ENCODE results near the gene CCDC148.

CCDC148 gene

DNA sequence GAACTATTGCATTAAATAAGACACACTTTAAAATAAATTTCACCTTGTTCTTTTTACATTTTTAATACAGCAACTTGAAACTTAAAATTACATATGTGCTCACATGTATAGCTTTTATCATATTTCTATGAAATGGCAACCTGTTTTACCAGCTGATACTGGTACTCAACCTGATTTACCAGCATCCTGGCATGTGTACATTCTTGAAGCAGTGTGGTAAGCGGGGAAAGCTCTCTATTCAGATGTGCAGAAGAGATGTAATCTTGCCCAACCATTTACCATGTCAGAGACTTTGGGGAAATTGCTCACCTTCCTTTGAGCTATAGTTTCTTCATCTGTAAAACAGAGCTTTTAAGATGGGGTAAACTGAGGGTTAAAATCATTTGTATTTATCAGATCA is 133.2 kb downstream of the CCDC148 start:
- no peak for TF ChIP-seq CTCF (IDR thresholded peaks at IDR 0.05; ENCODE audit: low read depth, low read length)
- Histone ChIP-seq H3K4me3 (ENCODE audit: low read depth, low read length) (no peak overlapping the region), H3K4me1 (no peaks in the 10 kb centered on the region), H3K9me3 (no peaks in the 10 kb centered on the region), H3K36me3 (no peaks in the 10 kb centered on the region), H3K27me3 (no peaks in the 10 kb centered on the region)
- no peak for DNase-seq

GRCh38 chr2:158321264-158321663 is 135.3 kb downstream of the CCDC148 start:
- no peak for TF ChIP-seq CTCF (IDR thresholded peaks at IDR 0.05; ENCODE audit: low read depth, low read length)
- Histone ChIP-seq H3K4me3 (ENCODE audit: low read depth, low read length) (no peak overlapping the region), H3K9me3 (no peaks in the 10 kb centered on the region), H3K27me3 (no peaks in the 10 kb centered on the region), H3K36me3 (no peaks in the 10 kb centered on the region), H3K4me1 (no peaks in the 10 kb centered on the region)
- no peak for DNase-seq

GRCh38 chr2:158319269-158319668 is 137.3 kb downstream of the CCDC148 start:
- no peak overlapping the region for H3K4me3 ChIP-seq (ENCODE audit: low read depth, low read length)
- no peaks in the 10 kb centered on the region for H3K27me3 ChIP-seq
- no peaks in the 10 kb centered on the region for H3K36me3 ChIP-seq
- no peaks in the 10 kb centered on the region for H3K4me1 ChIP-seq
- DNase-seq = no peak
- no peak for TF ChIP-seq CTCF (IDR thresholded peaks at IDR 0.05; ENCODE audit: low read depth, low read length)
- H3K9me3 ChIP-seq = no peaks in the 10 kb centered on the region

DNA sequence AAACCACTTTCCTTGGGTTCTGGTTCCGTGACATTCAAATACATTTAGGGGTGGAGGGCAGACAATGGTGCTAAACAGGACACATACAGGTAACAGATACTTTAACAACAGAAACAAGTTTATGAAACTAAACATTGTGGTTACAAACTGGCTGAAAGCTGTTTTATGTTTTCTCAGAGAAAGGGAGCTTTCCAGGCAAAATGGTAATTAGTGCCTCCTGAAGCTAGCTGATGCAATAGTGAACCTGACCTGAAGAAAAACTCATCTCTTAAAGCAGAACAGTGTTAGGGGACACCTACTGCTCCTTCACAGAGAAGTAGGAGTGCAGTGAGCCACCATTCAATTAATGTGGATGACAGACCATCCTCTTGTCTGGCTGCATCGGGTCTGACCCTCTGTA is 138.9 kb downstream of the CCDC148 start:
- Histone ChIP-seq H3K36me3 (no peaks in the 10 kb centered on the region), H3K27me3 (no peaks in the 10 kb centered on the region), H3K4me3 (ENCODE audit: low read depth, low read length) (no peak overlapping the region), H3K4me1 (no peaks in the 10 kb centered on the region), H3K9me3 (no peaks in the 10 kb centered on the region)
- TF ChIP-seq CTCF (IDR thresholded peaks at IDR 0.05; ENCODE audit: low read depth, low read length) = no peak
- DNase-seq = no peak

- no peaks in the 10 kb centered on the region for H3K9me3 ChIP-seq
- DNase-seq = no peak
- H3K27me3 ChIP-seq = no peaks in the 10 kb centered on the region
- TF ChIP-seq CTCF (IDR thresholded peaks at IDR 0.05; ENCODE audit: low read depth, low read length) = no peak
- no peak overlapping the region for H3K4me3 ChIP-seq (ENCODE audit: low read depth, low read length)
- no peaks in the 10 kb centered on the region for H3K36me3 ChIP-seq
- no peaks in the 10 kb centered on the region for H3K4me1 ChIP-seq
Observed at GRCh38 chr2:158315803-158316414, 140.6 kb downstream of the CCDC148 start.

DNA sequence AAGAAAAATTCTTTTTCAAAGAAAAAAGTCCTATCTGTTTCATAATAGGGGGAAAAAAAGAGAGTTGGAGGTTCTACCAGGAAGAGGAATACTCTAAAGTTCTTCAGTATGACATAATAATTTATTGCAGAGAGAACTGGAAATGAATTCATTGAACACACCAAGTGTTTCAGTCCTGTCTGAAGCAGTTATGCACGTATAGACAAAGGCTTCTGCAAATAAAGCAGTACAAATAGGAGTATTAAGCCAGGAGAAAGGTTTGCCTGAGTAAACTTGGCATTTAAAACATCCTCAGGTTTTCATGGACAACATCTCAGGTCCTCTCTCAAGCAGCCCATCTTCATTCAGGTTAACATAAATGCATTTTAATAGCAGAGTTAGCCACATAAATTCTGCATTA is 141.6 kb downstream of the CCDC148 start:
- H3K9me3 ChIP-seq = no peaks in the 10 kb centered on the region
- no peak for TF ChIP-seq CTCF (IDR thresholded peaks at IDR 0.05; ENCODE audit: low read depth, low read length)
- H3K4me3 ChIP-seq (ENCODE audit: low read depth, low read length) = no peak overlapping the region
- H3K27me3 ChIP-seq = no peaks in the 10 kb centered on the region
- no peaks in the 10 kb centered on the region for H3K36me3 ChIP-seq
- no peaks in the 10 kb centered on the region for H3K4me1 ChIP-seq
- DNase-seq = no peak

Measured in BE2C (cell line).